Mucosa of descending colon (tissue), 3 donors: ENCODE results near the gene NPTN. TPM values are rescaled to one million over a fixed set of nuclear protein-coding genes. Genes with fewer than 3 reads are reported as not detected.

Experiments
- ATAC-seq: fragments of 200-7000 bp; cut with Tn5 transposase; one replicate; pipeline ENCODE4 v1.9.1; 2020; ENCODE audit warnings: mild to moderate bottlenecking, moderate library complexity
- DNase-seq, 3 donors: peaks; one replicate each; pipeline ENCODE4 v3.0.0-alpha.2; 2020
- H3K36me3 ChIP-seq: fragments of 200-600 bp; one replicate; pipeline ENCODE4 v1.8.0; 2021; ENCODE audit warnings: low read depth, mild to moderate bottlenecking
- H3K4me1 ChIP-seq: fragments of 200-600 bp; one replicate; pipeline ENCODE4 v1.8.0; 2021; ENCODE audit warnings: low read depth, mild to moderate bottlenecking
- H3K4me3 ChIP-seq: fragments of 200-600 bp; one replicate; pipeline ENCODE4 v1.8.0; 2021; ENCODE audit warnings: mild to moderate bottlenecking
- H3K9me3 ChIP-seq: fragments of 200-600 bp; one replicate; pipeline ENCODE4 v1.8.0; 2021; ENCODE audit warnings: mild to moderate bottlenecking
- CTCF ChIP-seq: fragments of 200-600 bp; IDR thresholded peaks from one replicate; pipeline ENCODE4 v1.8.0; 2022; ENCODE audit warnings: antibody characterized with exemption, mild to moderate bottlenecking
- intact Hi-C, 2 donors: fragments of 100-400 bp; cut with DNase I in 1 of 2; cut with micrococcal nuclease in 1 of 2; formaldehyde crosslinking; loops; one replicate each; pipeline versions ENCODE4 v1.11.0 to v1.11.1; 2022; cut with DNase I, micrococcal nuclease
- total RNA-seq, 3 donors: library from RNA; stranded (reverse); fragmentation: NEBNext Ultra II Directional in 2 of 3; extraction: Animal tissue kit (Norgen Biotek cat#: 25700) in 2 of 3; gene quantifications; one replicate each; pipeline versions ENCODE4 v1.2.1 to v1.2.4, GENCODE V29; 2021 to 2023
- donor health status: DM: no; HTN: no; CAD: no; lungs with moderate emphysema.
- donor health status: DM: no; HTN: no; CAD: no.
- donor health status: DM: no; HTN: yes; CAD: no.

Gene NPTN
- total RNA-seq, 3 donors from 2014 or later: 157 to 200 (median 168) TPM

- no peak for TF ChIP-seq CTCF
- peaks cover 32% of the 10 kb centered on the region for H3K4me1 ChIP-seq
- H3K4me3 ChIP-seq: no peak overlapping the region
- no peaks in the 10 kb centered on the region for H3K36me3 ChIP-seq
- H3K9me3 ChIP-seq: no peaks in the 10 kb centered on the region
- DNase-seq (no peak), ATAC-seq (no peak)
- intact Hi-C loops: no loop called here
Observed at GRCh38 chr15:73598530-73599160, 34.5 kb downstream of the NPTN start.

- H3K9me3 ChIP-seq: no peaks in the 10 kb centered on the region
- peaks cover 19% of the 10 kb centered on the region for H3K4me1 ChIP-seq
- H3K4me3 ChIP-seq: no peak overlapping the region
- ATAC-seq (no peak), DNase-seq (no peak)
- no peaks in the 10 kb centered on the region for H3K36me3 ChIP-seq
- intact Hi-C loops: no loop called here
- TF ChIP-seq CTCF: no peak
Observed at GRCh38 chr15:73597036-73597638, 36.1 kb downstream of the NPTN start.

- peaks cover 14% of the 10 kb centered on the region for H3K4me1 ChIP-seq
- ATAC-seq: no peak
- no peaks in the 10 kb centered on the region for H3K36me3 ChIP-seq
- H3K9me3 ChIP-seq: no peaks in the 10 kb centered on the region
- intact Hi-C loops: no loop called here
- H3K4me3 ChIP-seq: no peak overlapping the region
- TF ChIP-seq CTCF: no peak
- no peak for DNase-seq
Observed at GRCh38 chr15:73596174-73596573, 37.0 kb downstream of the NPTN start.

- no peaks in the 10 kb centered on the region for H3K36me3 ChIP-seq
- H3K9me3 ChIP-seq: no peaks in the 10 kb centered on the region
- TF ChIP-seq CTCF: no peak
- no peak for DNase-seq
- ATAC-seq: no peak
- intact Hi-C loops: no loop called here
- H3K4me1 ChIP-seq: peaks cover 10% of the 10 kb centered on the region
- no peak overlapping the region for H3K4me3 ChIP-seq
Observed at GRCh38 chr15:73594109-73594508, 39.1 kb downstream of the NPTN start.

- Histone ChIP-seq H3K9me3 (no peaks in the 10 kb centered on the region), H3K4me1 (peaks cover 10% of the 10 kb centered on the region), H3K4me3 (no peak overlapping the region), H3K36me3 (no peaks in the 10 kb centered on the region)
- DNase-seq (peak in 1 of 3 donors; percentile 41), ATAC-seq (no peak)
- no peak for TF ChIP-seq CTCF
- intact Hi-C loops: no loop called here
Observed at GRCh38 chr15:73593304-73594074, 39.7 kb downstream of the NPTN start.
